SU-DHL-6 (cell line): ENCODE data around the gene IP6K2.

Experiments
- H2AFZ ChIP-seq: fragments of 200-600 bp; sonication (generic); 2 replicates; pipeline ENCODE4 v1.6.1; 2014; ENCODE audit warnings: low read depth, mild to moderate bottlenecking, moderate library complexity, mixed read lengths, antibody characterized with exemption, low read length; ENCODE audit not compliant: severe bottlenecking
- H3F3A ChIP-seq: fragments of 200-600 bp; shearing (Covaris generic); 2 replicates; pipeline ENCODE4 v1.6.0; 2016; ENCODE audit warnings: antibody characterized with exemption, mild to moderate bottlenecking; ENCODE audit not compliant: insufficient read depth
- H3K27ac ChIP-seq: fragments of 200-600 bp; sonication (generic); 2 replicates; pipeline ENCODE4 v1.5.1; 2016; ENCODE audit warnings: low read depth, mild to moderate bottlenecking, low read length, moderate library complexity, mixed read lengths
- H3K27me3 ChIP-seq: fragments of 200-600 bp; sonication (generic), shearing (Covaris generic); 2 replicates; pipeline ENCODE4 v1.6.0; 2014; ENCODE audit warnings: mild to moderate bottlenecking, low read length
- H3K36me3 ChIP-seq: fragments of 200-600 bp; sonication (generic); 2 replicates; pipeline ENCODE4 v1.6.1; 2014; ENCODE audit warnings: mild to moderate bottlenecking, low read length, mixed read lengths
- H3K4me2 ChIP-seq: fragments of 300-600, 200-600 bp; shearing (Covaris generic), sonication (generic); 2 replicates; pipeline ENCODE4 v1.6.0; 2014; ENCODE audit warnings: low read length, low read depth, mild to moderate bottlenecking; ENCODE audit not compliant: poor library complexity, severe bottlenecking
- H3K4me3 ChIP-seq: fragments of 200-600 bp; sonication (generic); 2 replicates; pipeline ENCODE4 v1.5.1; 2014; ENCODE audit warnings: antibody characterized with exemption, low read length, mild to moderate bottlenecking, mixed read lengths; ENCODE audit not compliant: insufficient read depth, poor library complexity, severe bottlenecking
- H3K79me2 ChIP-seq: fragments of 200-600 bp; sonication (generic); 2 replicates; pipeline ENCODE4 v1.6.1; 2014; ENCODE audit warnings: mild to moderate bottlenecking, low read length, moderate library complexity; ENCODE audit not compliant: insufficient read depth
- H3K9ac ChIP-seq: fragments of 200-600 bp; sonication (generic); 2 replicates; pipeline ENCODE4 v1.7.0; 2014; ENCODE audit warnings: mild to moderate bottlenecking, low read length
- H3K9me2 ChIP-seq: fragments of 200-600 bp; sonication (generic); replicated peaks from 2 replicates; pipeline ENCODE4 v1.6.1; 2014; ENCODE audit warnings: low read length; ENCODE audit not compliant: insufficient read depth
- H3K9me3 ChIP-seq: fragments of 200-600 bp; sonication (generic); 2 replicates; pipeline ENCODE4 v1.6.1; 2014; ENCODE audit warnings: low read length, mixed read lengths; ENCODE audit not compliant: insufficient read depth
- H4K20me1 ChIP-seq: fragments of 200-600 bp; sonication (generic); 2 replicates; pipeline ENCODE4 v1.6.1; 2014; ENCODE audit warnings: low read depth, mild to moderate bottlenecking, antibody characterized with exemption, low read length, moderate library complexity, mixed read lengths
- CTCF ChIP-seq: fragments of 200-600 bp; sonication (generic); IDR thresholded peaks from one replicate; pipeline ENCODE4 v1.5.1; 2017; ENCODE audit warnings: antibody characterized with exemption, mild to moderate bottlenecking, low read length, moderate library complexity; ENCODE audit not compliant: insufficient read depth, poor library complexity, severe bottlenecking
- EZH2phosphoT487 ChIP-seq: fragments of 200-600 bp; sonication (generic), shearing (Covaris generic); conservative IDR thresholded peaks from 2 replicates; pipeline ENCODE4 v1.6.1; 2018; ENCODE audit warnings: mild to moderate bottlenecking, antibody characterized with exemption, low read length, moderate library complexity, mixed read lengths

Gene IP6K2

GRCh38 chr3:48652923-48653715 is 63.9 kb downstream of the IP6K2 start:
- Histone ChIP-seq H3K27ac (no peak overlapping the region), H4K20me1 (no peaks in the 10 kb centered on the region), H3K79me2 (no peaks in the 10 kb centered on the region), H3K9me3 (no peaks in the 10 kb centered on the region), H3K9me2 (no peaks in the 10 kb centered on the region), H3K9ac (no peak overlapping the region), H2AFZ (no peak overlapping the region), H3K36me3 (no peaks in the 10 kb centered on the region), H3K4me2 (no peak overlapping the region), H3K27me3 (no peaks in the 10 kb centered on the region), H3K4me3 (no peak overlapping the region), H3F3A (no peaks in the 10 kb centered on the region)
- TF ChIP-seq CTCF (no peak), EZH2phosphoT487 (no peak)

- H2AFZ ChIP-seq = no peak overlapping the region
- no peaks in the 10 kb centered on the region for H4K20me1 ChIP-seq
- H3K9ac ChIP-seq = no peak overlapping the region
- H3K36me3 ChIP-seq = no peaks in the 10 kb centered on the region
- no peaks in the 10 kb centered on the region for H3F3A ChIP-seq
- no peak overlapping the region for H3K27ac ChIP-seq
- H3K4me2 ChIP-seq = no peak overlapping the region
- H3K79me2 ChIP-seq = no peaks in the 10 kb centered on the region
- H3K9me3 ChIP-seq = no peaks in the 10 kb centered on the region
- H3K4me3 ChIP-seq = no peak overlapping the region
- H3K27me3 ChIP-seq = no peaks in the 10 kb centered on the region
- H3K9me2 ChIP-seq = no peaks in the 10 kb centered on the region
- TF ChIP-seq CTCF (no peak), EZH2phosphoT487 (no peak)
Observed at GRCh38 chr3:48651771-48652170, 65.2 kb downstream of the IP6K2 start.

GRCh38 chr3:48650723-48651122 is 66.3 kb downstream of the IP6K2 start:
- H3K79me2 ChIP-seq = no peaks in the 10 kb centered on the region
- TF ChIP-seq EZH2phosphoT487 (no peak), CTCF (no peak)
- H3F3A ChIP-seq = no peaks in the 10 kb centered on the region
- H2AFZ ChIP-seq = no peak overlapping the region
- no peaks in the 10 kb centered on the region for H3K36me3 ChIP-seq
- H3K27me3 ChIP-seq = no peaks in the 10 kb centered on the region
- H3K9me2 ChIP-seq = no peaks in the 10 kb centered on the region
- no peaks in the 10 kb centered on the region for H3K9me3 ChIP-seq
- H3K4me3 ChIP-seq = no peak overlapping the region
- no peak overlapping the region for H3K4me2 ChIP-seq
- H3K9ac ChIP-seq = no peak overlapping the region
- H4K20me1 ChIP-seq = no peaks in the 10 kb centered on the region
- H3K27ac ChIP-seq = no peak overlapping the region
